GM18511 (cell line): ENCODE results near the gene GIMAP5.

ENCODE experiments used
- ATAC-seq: cut with Tn5 transposase; IDR thresholded peaks from one replicate; pipeline ENCODE4 v1.9.1; 2021; ENCODE audit warnings: mild to moderate bottlenecking, moderate library complexity; ENCODE audit not compliant: unreplicated experiment

Gene GIMAP5

DNA sequence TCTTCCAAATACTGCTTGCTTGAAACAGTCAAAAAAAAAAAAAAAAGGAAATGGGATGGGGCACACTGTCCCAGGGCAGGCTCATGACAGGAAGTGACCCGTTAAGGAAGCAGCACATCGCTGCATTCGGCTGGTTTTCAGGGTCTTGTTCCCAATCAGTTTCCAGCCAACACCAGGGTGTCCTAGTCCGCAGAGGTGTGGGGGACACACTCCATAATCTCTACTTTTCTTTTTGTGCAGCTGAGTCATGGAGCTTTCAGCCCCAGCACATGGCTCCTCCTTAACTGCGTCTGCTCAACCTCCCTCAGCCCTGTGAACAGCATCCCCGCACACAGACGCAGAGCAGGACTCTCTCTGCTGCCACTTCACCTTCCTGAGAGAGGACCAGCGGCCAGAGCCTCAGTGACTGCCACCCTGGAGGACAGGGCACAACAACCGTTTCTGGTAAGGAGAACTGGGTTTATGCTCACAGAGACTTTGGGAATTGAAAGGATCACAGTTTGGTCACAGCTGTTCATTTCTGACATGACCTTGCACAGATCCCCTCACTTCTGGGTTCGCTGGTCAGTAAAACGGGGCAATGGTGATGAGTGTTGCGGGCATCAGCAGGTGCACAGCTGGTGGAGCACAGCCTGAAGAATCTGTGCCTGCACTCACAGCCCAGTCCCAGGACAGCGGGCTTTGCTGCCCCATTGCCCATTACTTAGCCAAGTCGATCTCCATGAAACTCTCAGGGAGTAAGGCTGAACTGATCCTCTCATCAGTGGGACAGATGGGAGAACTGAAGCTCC lies at the start of gene GIMAP5:
TSS of gene GIMAP5 (plus strand) at position 154 of the 791 bp plus-strand sequence. CDS start 3,467 bp downstream, outside the sequence.
- peak; percentile 74 for ATAC-seq

DNA sequence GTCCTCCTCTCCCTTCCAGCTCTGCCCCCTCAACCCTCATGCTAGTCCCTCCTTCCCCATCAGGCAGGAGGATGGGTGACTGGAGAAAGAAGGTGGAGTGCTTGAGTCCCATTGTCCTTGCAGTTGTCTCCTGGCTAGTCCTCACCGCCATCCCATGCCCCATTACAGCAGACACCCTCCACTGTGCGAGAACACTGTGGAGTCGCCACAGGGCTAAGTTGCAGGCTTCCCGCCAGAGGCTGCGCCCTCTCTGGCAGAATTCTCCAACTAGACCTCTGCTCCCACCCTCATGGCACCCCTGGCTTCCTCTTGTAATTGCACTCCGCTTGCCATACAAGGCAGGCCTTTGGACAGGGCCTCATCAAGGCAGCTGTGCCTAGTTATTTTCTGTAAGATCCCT lies 48.6 kb upstream of the GIMAP5 start:
- no peak for ATAC-seq

DNA sequence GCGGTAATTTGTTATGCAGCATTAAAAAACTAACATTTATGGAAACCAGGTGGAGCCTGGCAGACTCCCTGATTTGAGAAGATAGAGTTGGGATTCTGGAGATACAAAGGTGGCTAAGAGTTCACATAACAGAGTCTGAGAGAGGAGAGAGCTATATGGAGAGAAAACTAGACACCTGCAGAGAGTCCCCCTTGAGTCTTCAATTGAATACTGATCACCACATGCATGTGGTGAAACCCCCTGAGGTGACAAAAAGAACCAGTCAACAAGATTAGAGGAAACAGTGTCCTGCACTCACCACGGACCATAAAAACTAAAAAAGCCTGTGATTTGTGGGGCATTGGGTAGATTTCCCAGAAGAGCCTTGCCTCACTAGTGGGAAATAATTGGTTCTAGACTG lies 41.6 kb upstream of the GIMAP5 start:
- ATAC-seq: no peak

DNA sequence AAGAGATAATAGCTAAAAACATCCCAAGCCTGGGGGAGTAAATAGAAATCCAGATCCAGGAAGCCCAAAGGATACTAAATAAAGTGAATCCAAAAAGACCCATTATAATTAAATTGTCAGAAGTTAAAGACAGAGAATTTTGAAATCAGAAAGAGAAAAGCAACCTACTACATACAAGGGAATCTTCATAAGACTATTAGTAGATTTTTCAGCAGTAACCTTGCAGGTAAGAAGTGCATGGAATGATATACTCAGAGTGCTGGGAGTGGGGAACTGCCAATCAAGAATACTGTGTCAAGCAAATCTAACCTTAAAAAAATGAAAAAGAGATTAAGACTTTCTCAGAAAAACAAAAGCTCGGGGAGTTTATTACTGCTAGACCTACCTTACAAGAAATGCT lies 34.0 kb upstream of the GIMAP5 start:
- no peak for ATAC-seq

DNA sequence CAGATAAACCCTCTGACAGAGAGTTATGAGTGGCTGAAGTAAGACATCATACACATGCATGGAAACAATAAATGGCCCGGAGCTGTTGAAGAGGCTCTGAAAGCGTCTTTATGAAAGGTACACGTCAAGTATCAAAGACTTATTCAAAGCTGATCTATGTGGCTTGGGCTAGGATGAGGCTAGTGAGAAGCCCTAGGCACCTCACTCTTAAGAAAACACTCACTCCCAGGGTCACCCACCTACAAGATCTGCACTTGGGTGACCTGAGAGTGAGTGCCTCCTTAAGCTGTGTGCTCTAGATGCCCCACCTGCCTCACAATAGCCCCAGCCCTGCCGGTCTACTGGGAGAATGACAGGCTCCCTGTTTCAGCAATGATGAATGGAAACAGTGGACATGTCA lies 21.9 kb upstream of the GIMAP5 start:
- no peak for ATAC-seq

DNA sequence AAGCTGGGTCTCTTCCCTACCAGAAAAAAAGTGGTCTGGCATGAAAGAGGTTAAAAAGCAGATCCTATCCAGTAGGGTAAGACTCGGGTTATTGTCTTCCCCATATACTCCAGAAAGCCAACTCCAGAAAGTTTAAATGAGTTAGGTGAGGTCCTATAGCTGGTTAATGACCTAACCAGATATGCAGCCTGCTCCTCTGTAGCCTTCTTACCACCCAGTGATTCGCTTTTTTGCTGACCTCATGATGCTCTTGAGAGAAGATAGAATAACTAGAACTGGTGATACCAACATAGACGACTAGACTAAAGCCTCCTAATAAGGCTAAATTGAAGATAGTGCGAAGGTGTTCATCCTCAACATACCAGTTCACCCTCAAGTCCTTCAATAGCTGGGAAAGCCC lies 21.5 kb upstream of the GIMAP5 start:
- no peak for ATAC-seq

DNA sequence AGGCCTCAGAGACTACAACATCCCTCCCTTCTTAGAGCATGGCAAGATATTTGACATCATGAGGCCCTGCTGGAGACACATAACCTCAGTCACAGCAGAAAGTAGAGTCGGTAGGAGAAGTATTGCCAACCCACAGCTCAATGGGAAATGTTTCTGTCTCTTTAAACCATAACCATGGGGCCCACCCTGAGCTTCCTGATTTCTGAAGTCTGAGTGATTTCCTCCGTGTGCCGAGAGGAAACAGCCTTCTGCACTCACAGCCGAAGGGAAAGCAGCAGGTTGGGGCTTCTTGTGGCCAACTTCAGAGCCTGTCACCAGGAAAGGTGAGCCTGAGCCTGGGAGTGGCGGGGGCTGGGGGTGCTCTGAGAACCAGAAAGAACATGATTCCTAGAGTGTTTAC lies 20.9 kb upstream of the GIMAP5 start, which contains the start of gene GIMAP1:
TSS of gene GIMAP1 (plus strand) at position 246 of the 400 bp plus-strand sequence. CDS start 2,435 bp downstream, outside the sequence.
- ATAC-seq: peak; percentile 81

DNA sequence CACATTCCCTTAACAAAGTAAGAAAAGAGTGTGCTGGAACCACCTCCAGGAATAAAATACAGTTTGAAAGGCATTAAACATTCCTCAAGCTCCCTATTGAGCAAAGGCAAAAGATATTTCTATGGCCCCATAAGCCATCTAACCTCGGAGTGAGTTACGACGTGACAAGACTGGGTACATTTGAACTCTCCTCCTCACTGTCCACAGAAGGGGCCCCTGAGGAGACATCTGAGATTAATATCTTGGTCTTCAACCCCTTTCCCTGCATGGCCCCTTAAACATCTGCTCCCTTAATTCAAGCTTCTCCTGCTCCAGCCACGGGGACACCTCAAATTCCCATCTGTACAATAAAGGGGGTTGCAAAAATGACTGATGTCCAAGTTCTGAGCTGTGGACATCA lies 20.3 kb upstream of the GIMAP5 start:
- ATAC-seq: peak; percentile 11

DNA sequence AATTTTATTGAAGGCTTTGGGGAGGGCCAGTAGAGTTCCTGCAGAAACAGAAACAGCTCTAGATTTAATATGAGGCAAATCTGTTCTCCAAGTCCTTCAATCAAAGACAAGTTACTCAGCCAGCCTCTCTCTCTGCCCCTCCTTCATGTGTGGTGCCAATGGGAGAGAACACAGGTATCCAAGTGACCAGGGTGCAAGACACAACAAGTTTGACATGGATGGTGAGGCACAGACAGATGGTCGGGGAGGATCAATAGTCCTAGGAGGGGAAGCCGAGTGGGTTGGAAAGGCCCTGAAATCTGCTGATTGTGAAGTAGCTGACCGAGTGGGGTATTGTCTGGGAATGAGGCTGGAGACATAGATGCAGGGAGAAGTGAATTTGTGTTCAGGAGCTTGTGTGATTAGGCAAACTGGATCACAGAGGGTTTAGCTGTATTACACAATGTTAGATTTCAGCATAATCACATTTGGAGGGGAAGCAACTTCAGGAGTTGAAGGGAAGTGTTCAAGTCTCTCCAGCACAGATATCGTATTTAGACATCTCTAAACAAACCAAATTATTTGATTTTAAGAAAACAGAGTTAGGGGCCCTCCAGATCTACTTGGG lies 19.3 kb upstream of the GIMAP5 start:
- ATAC-seq: no peak

DNA sequence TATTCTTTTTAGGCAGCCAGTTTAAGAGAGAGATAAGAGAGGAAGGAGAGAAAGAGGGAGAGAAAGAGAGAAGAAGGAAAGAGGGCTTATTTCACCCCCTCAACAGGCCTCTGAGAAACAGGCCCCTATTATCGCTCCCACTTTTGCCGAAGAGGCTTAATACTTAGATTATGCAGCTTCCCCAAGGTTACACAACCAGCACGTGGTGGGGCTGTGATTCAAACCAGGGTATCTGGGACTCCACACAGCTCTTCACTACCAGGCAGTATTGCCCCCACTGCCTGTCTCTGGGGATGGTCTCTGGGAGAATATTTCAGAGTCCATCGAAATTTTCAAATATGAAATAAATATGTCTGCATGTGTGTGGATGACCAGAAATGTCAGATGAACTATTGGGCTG lies 17.8 kb upstream of the GIMAP5 start:
- ATAC-seq: no peak

DNA sequence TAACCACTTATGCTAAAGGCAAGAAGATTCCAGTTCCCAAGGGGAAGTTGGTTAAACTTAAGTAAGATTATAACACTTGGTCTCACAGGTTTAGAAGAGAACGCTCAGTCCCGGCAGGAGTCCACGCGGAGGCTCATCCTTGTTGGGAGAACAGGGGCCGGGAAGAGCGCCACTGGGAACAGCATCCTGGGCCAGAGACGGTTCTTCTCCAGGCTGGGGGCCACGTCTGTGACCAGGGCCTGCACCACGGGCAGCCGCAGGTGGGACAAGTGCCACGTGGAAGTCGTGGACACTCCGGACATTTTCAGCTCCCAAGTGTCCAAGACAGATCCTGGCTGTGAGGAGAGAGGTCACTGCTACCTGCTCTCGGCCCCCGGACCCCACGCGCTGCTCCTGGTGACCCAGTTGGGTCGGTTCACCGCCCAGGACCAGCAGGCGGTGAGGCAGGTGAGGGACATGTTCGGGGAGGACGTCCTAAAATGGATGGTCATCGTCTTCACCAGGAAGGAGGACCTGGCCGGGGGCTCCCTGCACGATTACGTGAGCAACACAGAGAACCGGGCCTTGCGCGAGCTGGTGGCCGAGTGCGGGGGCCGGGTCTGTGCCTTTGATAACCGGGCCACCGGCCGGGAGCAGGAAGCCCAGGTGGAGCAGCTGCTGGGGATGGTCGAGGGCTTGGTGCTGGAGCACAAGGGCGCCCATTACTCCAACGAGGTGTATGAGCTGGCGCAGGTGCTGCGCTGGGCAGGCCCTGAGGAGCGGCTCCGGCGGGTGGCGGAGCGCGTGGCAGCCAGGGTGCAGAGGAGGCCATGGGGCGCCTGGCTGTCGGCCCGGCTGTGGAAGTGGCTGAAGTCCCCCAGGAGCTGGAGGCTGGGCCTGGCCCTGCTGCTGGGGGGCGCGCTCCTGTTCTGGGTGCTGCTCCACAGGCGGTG lies 17.0 kb upstream of the GIMAP5 start:
- no peak for ATAC-seq

DNA sequence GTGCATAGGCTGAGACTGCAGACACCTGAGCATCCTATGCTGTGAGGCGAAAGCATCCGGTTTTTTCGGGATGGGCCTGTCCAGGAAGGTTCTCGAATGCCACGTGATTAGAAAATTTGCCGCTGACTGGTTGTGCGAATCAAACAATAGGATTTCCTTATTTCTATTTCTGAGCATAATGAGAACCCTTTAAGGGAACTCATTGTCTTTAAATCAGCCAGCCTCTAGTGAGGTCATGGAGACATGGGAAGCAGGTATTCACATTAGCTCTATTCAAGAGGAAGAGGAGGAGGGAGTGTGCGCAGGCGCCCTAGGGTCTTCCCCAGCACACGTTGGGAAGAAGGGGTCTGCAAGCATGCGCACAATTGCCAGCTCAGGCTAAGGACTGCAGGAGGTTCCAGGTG lies 15.2 kb upstream of the GIMAP5 start:
- no peak for ATAC-seq

DNA sequence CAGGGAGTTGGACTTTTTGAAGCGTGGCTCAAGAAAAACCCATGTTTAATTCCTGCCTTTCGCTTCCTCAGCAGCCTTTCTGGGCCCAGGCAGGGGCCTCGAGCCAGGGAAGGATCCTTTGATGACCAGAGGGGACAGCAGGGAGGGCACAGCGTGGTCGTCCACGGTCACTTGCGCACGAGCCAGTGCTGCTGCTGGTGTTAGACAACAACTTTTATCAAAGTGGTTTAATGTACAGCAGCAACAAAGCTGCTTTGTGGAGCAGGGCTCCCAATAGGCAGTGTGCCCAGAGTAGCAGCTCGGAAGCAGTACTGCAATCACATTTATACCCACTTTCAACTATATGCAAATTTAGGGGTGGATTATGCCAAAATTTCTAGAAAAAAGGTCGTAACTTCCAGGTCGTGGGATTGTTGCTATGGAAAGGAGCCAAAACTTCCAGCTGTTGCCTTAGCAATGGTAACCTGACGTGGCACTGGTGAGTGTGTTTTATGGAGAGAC lies 14.7 kb upstream of the GIMAP5 start:
- no peak for ATAC-seq

DNA sequence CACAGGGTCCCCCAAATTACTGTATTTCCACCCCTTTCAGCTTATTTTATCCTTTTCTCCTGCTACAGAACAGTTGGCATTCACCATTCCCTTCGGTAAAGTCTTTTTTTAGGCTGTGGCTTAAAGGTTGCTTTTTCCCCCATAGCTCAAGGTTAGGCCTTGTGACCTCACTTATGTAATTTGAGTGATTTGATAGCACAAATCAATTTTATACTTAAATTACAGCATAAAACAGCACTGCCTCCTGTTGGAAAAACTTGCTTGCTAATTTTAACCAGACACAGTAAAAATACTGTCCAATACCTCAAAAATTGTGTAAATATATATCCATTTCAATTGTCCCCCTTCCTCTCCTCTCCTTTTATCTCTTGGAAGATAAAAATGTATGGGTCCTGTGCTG lies 13.8 kb upstream of the GIMAP5 start:
- ATAC-seq: no peak

DNA sequence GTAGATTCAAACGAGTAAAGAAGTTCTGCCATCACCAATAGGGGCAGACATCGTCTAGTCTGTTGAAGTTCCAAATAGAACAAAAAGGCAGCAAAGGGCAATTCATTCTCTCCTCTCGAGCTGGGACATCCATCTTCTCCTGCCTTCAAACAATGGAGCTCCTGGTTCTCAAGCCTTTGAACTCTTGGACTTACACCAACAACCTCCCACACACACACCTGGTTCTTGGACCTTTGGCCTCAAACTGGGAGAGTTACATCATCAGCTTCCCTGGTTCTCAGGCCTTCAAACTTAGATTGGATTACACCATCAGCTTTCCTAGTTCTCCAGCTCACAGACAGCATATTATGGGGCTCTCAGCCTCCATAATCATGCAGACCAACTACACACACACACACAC lies 9.8 kb upstream of the GIMAP5 start:
- no peak for ATAC-seq

DNA sequence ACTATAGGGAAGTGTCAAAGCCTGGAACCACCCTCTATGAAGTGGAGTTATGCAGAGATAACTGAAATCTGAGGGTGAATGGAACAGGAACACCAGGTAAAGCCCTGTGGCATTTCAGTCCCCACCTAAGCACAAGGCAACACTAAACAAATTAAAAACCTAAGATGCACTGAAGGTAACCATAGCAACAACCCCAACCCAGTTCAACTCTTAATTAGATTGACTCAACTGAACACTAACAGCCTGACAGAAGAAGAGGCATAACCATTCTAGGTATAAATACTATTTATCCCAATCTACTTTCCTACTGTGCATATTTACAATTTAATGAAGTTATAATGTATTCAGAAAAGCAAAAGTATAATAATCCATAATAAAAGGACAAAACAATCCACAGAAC lies 9.2 kb upstream of the GIMAP5 start:
- no peak for ATAC-seq

DNA sequence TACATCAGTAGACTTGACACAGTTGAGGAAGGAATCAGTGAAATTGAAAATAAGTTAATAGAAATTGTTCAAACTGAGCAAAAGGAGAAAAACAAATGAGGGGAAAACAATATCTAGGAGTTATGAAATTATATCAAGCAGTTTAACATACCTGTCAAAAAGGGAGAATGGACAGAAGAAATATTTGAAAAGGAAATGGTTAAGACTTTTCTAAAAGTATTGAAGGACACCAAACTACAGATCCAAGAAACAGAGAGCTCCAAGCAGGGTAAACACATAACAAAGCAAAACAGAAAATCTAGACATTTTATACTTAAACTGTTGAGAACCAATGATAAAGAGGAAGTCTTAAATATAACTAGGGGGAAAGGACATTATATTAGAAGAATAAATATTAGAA lies 8.6 kb upstream of the GIMAP5 start:
- no peak for ATAC-seq

DNA sequence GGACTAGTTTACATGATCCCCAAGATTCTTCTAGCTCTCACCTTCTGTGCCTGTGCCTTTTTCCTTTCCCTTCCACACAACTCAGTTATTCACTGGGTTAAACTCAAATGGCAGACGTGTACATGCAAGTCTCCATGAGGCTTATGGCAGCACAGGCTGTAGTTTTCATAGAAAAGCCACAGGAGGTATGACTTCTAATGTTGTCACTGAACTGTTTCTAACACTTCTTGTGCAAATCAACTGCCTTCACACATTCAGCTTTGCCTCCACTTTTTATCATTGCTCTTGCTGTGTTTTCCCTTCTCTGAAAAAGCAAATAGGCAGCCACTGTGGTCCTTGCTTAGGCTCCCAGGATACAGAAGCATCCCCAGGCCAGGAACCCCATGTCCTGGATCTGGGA lies 5.3 kb upstream of the GIMAP5 start:
- ATAC-seq: no peak

DNA sequence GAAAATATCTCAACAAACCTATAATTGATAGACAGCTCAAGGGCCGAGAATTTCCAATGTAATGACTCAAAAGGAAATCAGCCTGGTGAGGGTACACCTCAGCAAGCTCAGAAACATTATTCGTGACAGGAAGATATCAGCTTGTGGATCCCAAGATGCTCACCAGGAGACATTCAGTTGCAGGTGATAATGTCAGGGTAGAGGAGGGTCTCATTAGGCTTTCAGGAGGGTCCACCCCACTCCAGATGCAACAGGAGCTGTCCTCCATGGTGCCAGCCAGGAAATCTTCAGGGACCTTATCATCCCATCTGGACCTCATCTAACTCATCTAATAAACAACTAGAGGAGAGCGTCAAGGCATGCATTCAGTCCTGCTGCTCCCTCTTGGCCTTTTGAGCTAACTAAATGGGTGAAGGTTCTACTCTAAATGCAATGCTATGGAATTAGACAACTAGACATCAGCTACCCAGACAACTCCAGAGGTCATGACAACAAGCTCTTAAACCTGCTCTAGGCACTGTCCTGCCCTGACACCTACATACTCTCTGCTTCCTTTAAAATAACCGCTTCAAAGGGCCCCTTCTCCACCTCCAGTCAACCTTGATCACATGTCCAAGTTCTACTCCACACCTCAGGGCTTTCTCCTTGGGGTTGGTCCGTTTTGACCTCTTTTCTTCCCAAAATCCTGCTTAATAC lies 4.3 kb upstream of the GIMAP5 start:
- no peak for ATAC-seq

DNA sequence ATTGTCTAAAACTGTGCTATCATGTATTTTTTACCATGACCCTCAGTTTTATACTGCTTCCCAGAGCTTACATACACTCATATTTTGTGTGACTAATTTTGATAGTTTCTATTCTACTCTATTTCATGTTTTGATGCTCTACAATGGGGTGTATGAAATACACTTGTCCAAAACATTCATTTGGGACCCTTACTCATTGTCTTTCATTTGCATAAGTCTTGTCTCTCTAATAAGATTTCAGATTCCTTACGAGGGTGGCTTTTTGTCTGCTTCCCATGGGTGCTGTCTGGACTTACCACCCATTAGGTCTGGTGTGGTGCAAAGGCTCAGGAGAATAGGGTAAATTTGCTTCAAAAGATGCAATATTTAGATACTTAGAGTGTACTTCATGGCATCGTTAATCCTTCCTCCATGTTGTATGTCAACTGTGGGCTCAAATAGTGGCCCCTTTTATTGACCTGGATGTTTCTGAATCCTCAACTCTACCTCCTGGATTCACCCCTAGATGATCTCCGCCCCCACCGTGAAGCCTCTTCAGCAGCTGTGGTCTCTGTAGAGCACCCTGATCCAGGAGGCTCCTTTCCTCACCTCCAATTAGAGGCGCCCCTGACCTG lies 3.6 kb upstream of the GIMAP5 start:
- no peak for ATAC-seq
